Activated CD8-positive, alpha-beta T cell treated with anti-CD3 and anti-CD28 coated beads for 36 hours (primary cell): Measurements from ENCODE around the gene ADARB1. TPM values are rescaled to one million over a fixed set of nuclear protein-coding genes. Genes with fewer than 3 reads are reported as not detected.

Experiments
- ATAC-seq: fragments of 200-7000 bp; cut with Tn5 transposase; one replicate; pipeline ENCODE4 v1.10.0; 2021; ENCODE audit warnings: mild to moderate bottlenecking, moderate library complexity
- CTCF ChIA-PET: fragments of 350-600 bp; sonication (Branson Sonifier 250); formaldehyde crosslinking; loops from one replicate; lab custom pipeline; 2021; ENCODE audit warnings: antibody characterized with exemption; lab: Charles Lee
- POLR2A ChIA-PET: fragments of 350-600 bp; sonication (Branson Sonifier 250); formaldehyde crosslinking; loops from one replicate; lab custom pipeline; 2021; ENCODE audit warnings: antibody characterized with exemption; lab: Charles Lee
- DNase-seq: peaks from one replicate; pipeline ENCODE4 v3.0.0-alpha.2; 2020
- H3K27ac Mint-ChIP-seq: one replicate; pipeline ENCODE4 v1.8.0; 2021; ENCODE audit warnings: mild to moderate bottlenecking, mixed read lengths
- H3K27me3 Mint-ChIP-seq: one replicate; pipeline ENCODE4 v1.8.0; 2021; ENCODE audit warnings: mixed read lengths
- H3K36me3 Mint-ChIP-seq: one replicate; pipeline ENCODE4 v1.8.0; 2021; ENCODE audit warnings: low read depth, mixed read lengths
- H3K4me1 Mint-ChIP-seq: one replicate; pipeline ENCODE4 v1.8.0; 2021; ENCODE audit warnings: low read depth, mixed read lengths
- H3K4me3 Mint-ChIP-seq: one replicate; pipeline ENCODE4 v1.8.0; 2021; ENCODE audit warnings: mild to moderate bottlenecking, moderate library complexity, mixed read lengths
- H3K9me3 Mint-ChIP-seq: one replicate; pipeline ENCODE4 v1.8.0; 2021; ENCODE audit warnings: mixed read lengths
- intact Hi-C: fragments of 100-400 bp; cut with micrococcal nuclease; formaldehyde crosslinking; loops from one replicate; pipeline ENCODE4 v1.10.0; 2022
- total RNA-seq, 2 experiments: library from RNA; stranded (reverse); gene quantifications; one replicate each; pipeline ENCODE4 v1.2.3, GENCODE V29; 2021
- TF ChIP-seq, protein P1 (sequence below): fragments of 200-600 bp; IDR thresholded peaks from one replicate; pipeline ENCODE4 v1.8.0; 2022; ENCODE audit warnings: antibody characterized with exemption, mild to moderate bottlenecking

Gene ADARB1
- total RNA-seq, 2 experiments from 2014 or later: 36.2 to 37.1 TPM

DNA sequence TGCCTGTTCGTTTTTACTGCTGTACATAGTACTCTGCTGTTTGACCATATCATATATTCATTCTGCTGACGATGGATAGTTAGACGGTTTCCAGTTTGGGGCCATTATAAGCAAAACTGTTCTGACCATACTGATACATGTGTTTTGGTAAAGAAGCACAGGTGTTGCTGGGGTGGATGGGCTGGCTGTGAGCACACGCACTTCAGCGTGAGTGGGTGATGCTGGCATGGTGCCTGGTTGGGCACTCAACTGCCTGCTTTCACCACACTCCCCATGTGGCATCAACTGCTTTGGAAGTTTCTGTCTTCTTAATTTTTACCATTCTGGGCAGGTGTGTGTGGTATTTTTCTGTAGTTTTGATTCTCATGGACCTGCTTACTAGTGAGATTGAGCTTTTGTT, 37.3 kb downstream of the ADARB1 start:
- DNase-seq (no peak), ATAC-seq (no peak)
- TF ChIP-seq, protein P1, sequence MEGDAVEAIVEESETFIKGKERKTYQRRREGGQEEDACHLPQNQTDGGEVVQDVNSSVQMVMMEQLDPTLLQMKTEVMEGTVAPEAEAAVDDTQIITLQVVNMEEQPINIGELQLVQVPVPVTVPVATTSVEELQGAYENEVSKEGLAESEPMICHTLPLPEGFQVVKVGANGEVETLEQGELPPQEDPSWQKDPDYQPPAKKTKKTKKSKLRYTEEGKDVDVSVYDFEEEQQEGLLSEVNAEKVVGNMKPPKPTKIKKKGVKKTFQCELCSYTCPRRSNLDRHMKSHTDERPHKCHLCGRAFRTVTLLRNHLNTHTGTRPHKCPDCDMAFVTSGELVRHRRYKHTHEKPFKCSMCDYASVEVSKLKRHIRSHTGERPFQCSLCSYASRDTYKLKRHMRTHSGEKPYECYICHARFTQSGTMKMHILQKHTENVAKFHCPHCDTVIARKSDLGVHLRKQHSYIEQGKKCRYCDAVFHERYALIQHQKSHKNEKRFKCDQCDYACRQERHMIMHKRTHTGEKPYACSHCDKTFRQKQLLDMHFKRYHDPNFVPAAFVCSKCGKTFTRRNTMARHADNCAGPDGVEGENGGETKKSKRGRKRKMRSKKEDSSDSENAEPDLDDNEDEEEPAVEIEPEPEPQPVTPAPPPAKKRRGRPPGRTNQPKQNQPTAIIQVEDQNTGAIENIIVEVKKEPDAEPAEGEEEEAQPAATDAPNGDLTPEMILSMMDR: no peak
- Mint-ChIP-seq H3K9me3 (peaks cover 2% of the 10 kb centered on the region), H3K27ac (peak overlapping the region; percentile 53), H3K4me1 (peaks cover 60% of the 10 kb centered on the region), H3K4me3 (no peak overlapping the region), H3K36me3 (peaks cover 7% of the 10 kb centered on the region), H3K27me3 (no peaks in the 10 kb centered on the region)
- ChIA-PET CTCF (interaction anchor here (1.1 to 2.1 kb wide), 3 partner anchors 9 to 26 kb away, joined by 3 to 8 read pairs (median 6); no protein-coding TSS in a partner anchor), POLR2A (interaction anchor here (1.1 to 1.3 kb wide), 3 partner anchors 11 to 26 kb away, joined by 3 to 4 read pairs (median 4); no protein-coding TSS in a partner anchor)
- intact Hi-C loops: no loop called here

DNA sequence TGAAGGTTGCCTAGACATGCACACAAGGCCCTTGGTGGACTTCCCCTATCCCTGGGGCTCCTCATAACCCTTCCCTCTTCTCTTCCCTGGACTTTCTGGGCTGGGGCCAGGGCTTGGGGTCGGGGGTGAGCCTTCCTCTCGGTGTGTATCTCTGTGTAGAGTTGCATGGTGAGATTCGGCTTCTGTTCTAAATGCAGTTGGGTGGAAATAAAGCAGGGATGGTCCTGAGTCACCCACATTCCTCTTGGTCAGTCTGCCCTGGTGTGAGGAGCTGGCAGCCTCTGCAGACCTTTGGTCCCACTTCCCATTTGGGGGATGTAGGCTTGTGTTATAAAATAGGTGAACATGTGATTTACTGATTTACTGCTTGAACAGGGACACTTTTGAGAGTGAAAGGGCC, 38.0 kb downstream of the ADARB1 start:
- Mint-ChIP-seq H3K27ac (peak overlapping the region; percentile 9), H3K36me3 (peaks cover 9% of the 10 kb centered on the region), H3K4me3 (no peak overlapping the region), H3K4me1 (peaks cover 58% of the 10 kb centered on the region), H3K9me3 (peaks cover 2% of the 10 kb centered on the region), H3K27me3 (no peaks in the 10 kb centered on the region)
- CTCF ChIA-PET: interaction anchor here (1.1 to 2.1 kb wide), 3 partner anchors 10 to 25 kb away, joined by 3 to 8 read pairs (median 6); no protein-coding TSS in a partner anchor
- ATAC-seq: no peak
- DNase-seq: no peak
- POLR2A ChIA-PET: interaction anchor here (1.1 kb wide), 1 partner anchor 26 kb away, joined by 3 read pairs; no protein-coding TSS in a partner anchor
- intact Hi-C loops: no loop called here
- TF ChIP-seq, protein P1: no peak

DNA sequence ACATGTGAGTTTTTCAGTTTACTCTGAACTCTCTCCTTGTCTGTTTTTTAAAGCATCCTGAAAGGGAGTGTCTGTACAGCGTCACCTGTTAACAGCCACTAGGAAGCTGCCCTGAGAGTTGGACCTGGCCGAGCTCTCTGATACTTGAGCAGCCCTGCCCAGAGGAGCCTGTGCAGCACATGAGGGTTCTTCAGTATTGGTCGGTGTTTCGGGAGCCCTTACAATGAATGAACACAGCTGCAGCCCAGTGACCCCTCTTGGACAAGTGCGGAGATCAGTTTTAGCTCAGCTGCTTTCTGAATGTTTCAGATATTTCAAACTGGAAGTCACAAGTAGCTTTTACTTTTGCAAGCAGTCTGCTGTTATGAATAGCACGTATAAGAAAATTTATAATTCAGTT, 39.2 kb downstream of the ADARB1 start:
- peaks cover 54% of the 10 kb centered on the region for H3K4me1 Mint-ChIP-seq
- H3K9me3 Mint-ChIP-seq: no peaks in the 10 kb centered on the region
- TF ChIP-seq, protein P1: no peak
- H3K27ac Mint-ChIP-seq: no peak overlapping the region
- no peak for ATAC-seq
- H3K4me3 Mint-ChIP-seq: no peak overlapping the region
- no peak for DNase-seq
- POLR2A ChIA-PET: interaction anchor here (1.1 to 1.7 kb wide), 3 partner anchors 9 to 34 kb away, joined by 3 to 4 read pairs (median 4); no protein-coding TSS in a partner anchor
- intact Hi-C loops: no loop called here
- no peaks in the 10 kb centered on the region for H3K27me3 Mint-ChIP-seq
- peaks cover 7% of the 10 kb centered on the region for H3K36me3 Mint-ChIP-seq
- CTCF ChIA-PET: interaction anchor here (1.0 to 5.6 kb wide), 5 partner anchors 8 to 164 kb away, joined by 3 to 39 read pairs (median 5); no protein-coding TSS in a partner anchor

DNA sequence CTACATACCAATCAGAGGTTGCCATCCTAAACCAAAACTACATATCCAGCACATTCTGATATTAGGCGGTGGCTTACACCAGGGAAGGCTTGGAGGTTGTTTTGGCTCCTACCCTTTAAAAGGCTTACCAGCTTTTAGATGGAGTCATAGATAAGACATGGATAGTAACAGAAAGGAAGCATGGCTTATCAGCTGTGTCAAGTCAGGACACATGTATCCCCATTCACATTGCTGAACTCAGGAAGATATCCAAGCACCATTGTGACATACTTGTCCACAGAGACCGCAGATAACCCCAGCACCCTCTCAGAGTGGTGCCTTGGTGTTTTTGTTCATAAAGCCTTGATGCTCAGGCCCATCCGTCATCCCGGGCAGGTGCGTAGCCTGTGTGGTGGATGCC, 39.7 kb downstream of the ADARB1 start:
- ChIA-PET POLR2A (interaction anchor here (1.1 to 1.7 kb wide), 3 partner anchors 8 to 35 kb away, joined by 3 to 4 read pairs (median 4); no protein-coding TSS in a partner anchor), CTCF (interaction anchor here (0.7 to 5.6 kb wide), 8 partner anchors 9 to 164 kb away, joined by 3 to 39 read pairs (median 4); no protein-coding TSS in a partner anchor)
- TF ChIP-seq, protein P1: no peak
- Mint-ChIP-seq H3K27ac (no peak overlapping the region), H3K9me3 (no peaks in the 10 kb centered on the region), H3K4me3 (no peak overlapping the region), H3K27me3 (no peaks in the 10 kb centered on the region), H3K4me1 (peaks cover 49% of the 10 kb centered on the region), H3K36me3 (peaks cover 7% of the 10 kb centered on the region)
- intact Hi-C loops: no loop called here
- no peak for ATAC-seq
- no peak for DNase-seq

DNA sequence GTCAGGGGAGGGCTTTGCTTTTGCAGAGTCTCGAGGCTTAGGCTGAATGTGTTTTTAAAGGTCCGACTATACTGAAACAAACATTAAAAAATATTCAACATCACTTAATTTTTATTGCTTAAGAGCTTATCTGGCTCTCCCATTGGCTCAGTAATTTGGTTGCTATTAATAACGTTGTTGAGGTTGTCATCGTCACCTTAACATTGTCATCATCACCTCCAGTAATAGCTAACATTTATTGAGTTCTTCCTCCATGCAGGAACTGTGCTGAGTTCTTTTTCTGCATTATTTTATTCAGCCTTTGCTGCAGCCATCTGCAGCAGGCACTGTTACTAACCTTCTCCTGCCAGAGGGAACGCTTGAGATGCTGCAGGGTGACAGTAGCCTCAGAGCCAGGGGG, 40.1 kb downstream of the ADARB1 start:
- Mint-ChIP-seq H3K27me3 (no peaks in the 10 kb centered on the region), H3K4me1 (peaks cover 45% of the 10 kb centered on the region)
- DNase-seq: no peak

More for the DNA sequence above, 40.1 kb downstream of the ADARB1 start:
- H3K27ac Mint-ChIP-seq: no peak overlapping the region
- ChIA-PET POLR2A (interaction anchor here (1.0 to 1.7 kb wide), 2 partner anchors 11 to 35 kb away, joined by 3 read pairs; no protein-coding TSS in a partner anchor), CTCF (interaction anchor here (0.7 to 6.7 kb wide), 8 partner anchors 9 to 165 kb away, joined by 3 to 57 read pairs (median 4); no protein-coding TSS in a partner anchor)
- TF ChIP-seq, protein P1: no peak
- H3K9me3 Mint-ChIP-seq: no peaks in the 10 kb centered on the region
- ATAC-seq: no peak
- peaks cover 7% of the 10 kb centered on the region for H3K36me3 Mint-ChIP-seq
- intact Hi-C loops: no loop called here
- H3K4me3 Mint-ChIP-seq: no peak overlapping the region
